Myometrial cell (primary cell): ENCODE measurements around the gene ZNF224. TPM values are rescaled to one million over a fixed set of nuclear protein-coding genes. Genes with fewer than 3 reads are reported as not detected.

Source experiments
- total RNA-seq: library from RNA; depleted of rRNA; stranded (reverse); fragments of >200 nt; gene quantifications from 2 replicates; pipeline ENCODE4 v1.2.3, GENCODE V29; 2015

ZNF224 gene
- 3.2 and 6.0 TPM in 2 replicates for total RNA-seq

DNA sequence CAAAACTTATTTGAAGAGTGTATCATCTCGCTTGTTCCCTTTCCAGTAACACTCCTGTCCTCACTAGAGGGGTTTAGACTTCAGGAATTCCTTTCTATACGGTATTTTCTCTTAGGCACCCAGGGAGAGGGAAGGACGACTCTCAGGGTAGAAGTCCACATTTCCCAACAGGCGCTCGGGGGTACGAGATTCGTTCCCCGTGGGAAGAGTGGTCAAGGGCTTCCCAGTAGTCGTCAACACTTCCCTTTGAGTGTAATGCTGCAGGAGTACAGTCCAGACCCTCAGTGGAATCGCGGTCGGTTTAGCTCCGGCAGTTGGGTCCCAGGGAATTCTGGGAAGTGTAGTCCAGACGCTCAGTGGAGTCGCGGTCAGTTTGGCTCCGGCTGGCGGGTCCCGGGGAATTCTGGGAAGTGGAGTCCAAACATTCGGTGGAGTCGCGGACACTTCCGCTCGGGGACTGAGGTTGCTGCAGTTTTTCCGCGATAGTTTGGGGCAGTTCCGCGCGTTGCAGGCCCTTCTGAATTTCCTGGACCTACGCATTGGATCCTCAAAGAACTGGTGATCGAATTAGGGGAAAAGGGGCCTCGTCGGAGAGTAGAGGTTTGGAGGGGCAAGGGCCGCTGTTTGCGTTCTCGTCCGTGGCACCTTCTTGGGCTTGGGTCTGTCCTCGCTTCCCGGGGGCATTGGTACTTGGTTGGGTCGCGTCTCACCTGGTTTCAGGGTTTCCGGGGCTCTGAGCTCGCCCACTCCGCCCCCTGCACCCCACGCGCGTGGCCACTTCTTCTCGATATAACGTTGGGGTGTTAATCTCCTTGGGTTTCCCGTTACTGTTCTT lies at the start of gene ZNF224:
Gene ZNF224, plus strand, starts transcription at position 431 of the 835 bp plus-strand sequence. CDS start 3,513 bp downstream, outside the sequence.

DNA sequence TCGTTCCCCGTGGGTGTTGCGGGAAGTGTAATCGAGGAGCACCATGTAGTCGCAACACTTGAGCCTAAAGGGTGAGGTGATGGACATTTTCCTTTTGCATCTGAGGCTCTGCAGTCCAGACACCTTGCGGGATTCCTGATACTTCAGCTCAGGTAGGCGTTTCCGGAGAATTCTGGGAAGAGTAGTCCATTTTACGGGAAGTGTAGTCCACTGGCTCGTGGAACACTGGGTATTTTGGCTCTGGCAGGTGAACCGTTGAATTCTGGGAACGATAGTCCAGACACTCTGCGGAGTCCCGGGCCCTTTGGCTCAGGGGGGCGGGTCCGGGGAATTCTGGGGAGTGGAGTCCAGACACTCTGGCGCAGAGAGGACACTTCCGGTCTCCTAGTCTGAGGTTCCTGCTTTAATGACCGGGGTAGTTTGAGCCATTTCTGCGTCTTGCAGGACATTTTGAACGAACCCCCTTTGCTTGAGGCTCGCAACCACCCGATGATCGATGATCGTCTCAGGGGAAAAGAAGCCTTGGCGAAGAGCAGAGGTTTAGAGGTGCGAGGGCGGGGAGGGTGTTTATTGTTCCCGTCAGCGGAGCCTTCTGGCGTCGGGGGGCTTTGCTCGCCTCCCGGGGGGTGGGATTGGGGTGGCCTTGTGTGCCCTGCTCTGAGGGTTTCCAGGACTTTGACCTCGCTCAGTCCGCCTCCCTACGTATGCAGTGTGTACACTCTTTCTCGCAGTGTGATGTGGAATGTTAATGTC lies 42.3 kb upstream of the ZNF224 start, which contains the start of gene ZNF223:
Gene ZNF223, plus strand, starts transcription at position 387 of the 753 bp plus-strand sequence. CDS start 3,141 bp downstream, outside the sequence.

DNA sequence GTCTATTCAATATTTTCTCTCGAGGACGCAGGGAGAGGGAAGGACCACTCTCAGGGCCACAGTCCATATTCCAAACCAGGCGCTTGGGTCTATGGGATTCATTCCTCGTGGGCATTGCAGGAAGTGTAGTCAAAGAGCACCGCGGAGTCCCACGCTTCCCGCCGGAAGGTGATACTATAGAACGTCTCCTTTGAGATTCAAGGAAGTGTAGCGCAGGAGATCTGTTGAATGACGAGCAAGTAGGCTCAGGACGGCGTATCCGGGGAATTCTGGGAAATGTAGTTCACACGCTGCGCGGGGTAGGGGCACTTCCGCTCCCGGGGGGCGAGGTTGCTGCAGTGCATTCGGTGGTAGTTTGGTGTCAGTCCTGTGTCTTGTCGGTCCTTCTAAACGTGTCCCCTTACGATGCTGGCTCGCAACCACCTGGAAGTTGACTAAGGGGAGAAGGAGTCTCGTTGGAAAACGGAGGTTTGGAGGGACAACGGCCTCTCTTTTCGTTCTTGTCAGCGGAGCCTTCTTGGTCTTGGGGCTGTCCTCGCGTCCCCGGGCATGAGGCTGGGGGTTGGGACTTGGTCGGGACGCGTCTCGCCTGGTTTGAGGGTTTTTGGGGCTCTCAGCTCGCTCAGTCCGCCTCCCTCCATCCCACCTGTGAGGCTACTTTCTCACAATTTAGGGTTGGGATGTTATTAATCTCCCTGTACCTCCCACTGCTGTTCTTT lies 22.2 kb upstream of the ZNF224 start, which contains the start of gene ZNF284:
Gene ZNF284, plus strand, starts transcription at position 336 of the 719 bp plus-strand sequence. CDS start 4,231 bp downstream, outside the sequence.

DNA sequence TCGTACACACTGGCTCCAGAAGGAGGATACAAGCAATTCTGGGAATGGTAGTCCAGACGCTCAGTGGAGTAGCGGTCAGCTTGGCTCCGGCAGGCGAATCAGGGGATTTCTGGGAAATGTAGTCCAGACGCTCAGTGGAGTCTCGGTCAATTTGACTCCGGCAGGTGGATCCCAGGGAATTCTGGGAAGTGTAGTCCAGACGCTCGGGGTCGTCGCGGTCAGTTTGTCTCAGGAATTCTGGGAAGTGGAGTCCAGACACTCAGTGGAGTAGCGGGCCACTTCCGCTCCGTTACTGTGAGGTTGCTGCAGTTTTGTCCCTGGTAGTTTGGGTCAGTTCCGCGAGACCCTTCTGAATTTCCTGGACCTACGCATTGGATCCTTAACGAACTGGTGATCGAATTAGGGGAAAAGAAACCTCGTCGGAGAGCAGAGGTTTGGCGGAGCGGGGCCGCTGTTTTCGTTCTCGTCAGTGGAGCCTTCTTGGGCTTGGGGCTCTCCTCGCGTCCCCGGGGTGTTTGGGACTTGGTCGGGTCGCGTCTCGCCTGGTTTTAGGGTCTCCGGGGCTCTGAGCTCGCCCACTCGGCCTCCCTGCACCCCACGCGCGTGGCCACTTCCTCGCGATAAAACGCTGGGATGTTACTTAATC lies 19.1 kb downstream of the ZNF224 start, which contains the start of gene ZNF225:
Gene ZNF225, plus strand, starts transcription at position 262 of the 646 bp plus-strand sequence. CDS start 2,429 bp downstream, outside the sequence.

DNA sequence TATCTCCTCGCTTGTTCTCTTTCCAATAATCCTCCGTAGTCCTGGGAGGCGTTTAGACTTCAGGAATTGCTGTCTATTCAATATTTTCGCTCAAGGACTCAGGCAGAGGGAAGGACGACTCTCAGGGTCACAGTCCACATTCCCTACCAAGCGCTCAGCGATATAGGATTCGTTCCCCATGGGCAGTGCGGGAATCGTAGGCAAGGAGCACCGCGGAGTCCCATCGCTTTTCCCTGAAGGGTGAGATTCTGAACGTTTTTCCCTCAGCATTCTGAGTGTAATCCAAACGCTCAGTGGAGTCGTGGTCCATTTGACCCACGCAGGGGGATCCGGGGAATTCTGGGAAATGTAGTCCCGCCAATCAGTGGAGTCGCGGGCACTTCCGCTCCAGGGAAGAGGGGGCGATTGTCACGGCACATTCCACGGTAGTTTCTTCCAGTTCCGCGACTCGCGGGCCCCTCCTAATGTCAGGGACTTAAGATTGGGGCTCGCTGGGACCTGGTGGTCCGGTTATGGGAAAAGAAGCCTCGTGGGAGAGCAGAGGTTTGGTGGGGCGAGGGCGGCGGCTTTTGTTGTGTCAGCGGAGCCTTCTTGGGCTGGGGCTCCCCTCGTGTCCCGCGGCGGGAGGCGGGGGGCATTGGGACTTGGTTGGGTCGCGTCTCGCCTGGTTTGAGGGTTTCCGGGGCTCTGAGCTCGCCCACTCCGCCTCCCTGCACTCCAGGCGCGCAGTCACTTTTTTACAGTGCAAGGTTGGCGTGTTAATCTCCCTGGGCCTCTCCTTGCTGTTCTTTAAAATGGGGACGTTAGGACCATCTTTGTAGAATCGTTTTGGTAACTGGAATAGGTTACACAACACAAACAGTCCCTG lies 47.3 kb downstream of the ZNF224 start, which contains the start of gene ZNF234:
Gene ZNF234, plus strand, starts transcription at position 364 of the 868 bp plus-strand sequence. CDS start 3,079 bp downstream, outside the sequence.

Other genes with a start within 250 kb of the ZNF224 start
- gene ZNF404, start 210.4 kb upstream of the ZNF224 start, total RNA-seq: 1.2 and 2.0 TPM in 2 replicates
- gene ZNF45, start 159.1 kb upstream of the ZNF224 start, total RNA-seq: 5.8 and 6.4 TPM in 2 replicates
- 1.2 and 2.3 TPM in 2 replicates for gene ZNF221, start 143.1 kb upstream of the ZNF224 start, total RNA-seq
- gene ZNF155, start 110.2 kb upstream of the ZNF224 start, total RNA-seq: 2.0 and 8.0 TPM in 2 replicates
- gene ZNF230, start 91.4 kb upstream of the ZNF224 start, total RNA-seq: 0.58 and 1.9 TPM in 2 replicates
- gene ZNF222, start 69.0 kb upstream of the ZNF224 start, total RNA-seq: 1.2 and 5.2 TPM in 2 replicates
- 2.6 and 5.1 TPM in 2 replicates for gene ZNF223, start 42.3 kb upstream of the ZNF224 start, total RNA-seq
- gene ZNF284, start 22.2 kb upstream of the ZNF224 start, total RNA-seq: 1.4 and 1.6 TPM in 2 replicates
- gene ZNF225, start 19.0 kb downstream of the ZNF224 start, total RNA-seq: 4.6 and 7.5 TPM in 2 replicates
- 1.9 and 2.3 TPM in 2 replicates for gene ZNF234, start 47.2 kb downstream of the ZNF224 start, total RNA-seq
- gene ZNF226, start 70.7 kb downstream of the ZNF224 start, total RNA-seq: 17.6 and 27.6 TPM in 2 replicates
- gene ZNF227, start 118.2 kb downstream of the ZNF224 start, total RNA-seq: 4.3 and 5.1 TPM in 2 replicates
- under 0.01 and 1.7 TPM in 2 replicates for gene ZNF233, start 165.5 kb downstream of the ZNF224 start, total RNA-seq
- gene ZNF235, start 210.7 kb downstream of the ZNF224 start, total RNA-seq: 0.29 and 0.53 TPM in 2 replicates